ENCODE data around the gene POLD3.

GRCh38 chr11:74615988-74616387 lies 23.6 kb downstream of the POLD3 start:
- TF ChIP-seq, protein P1, sequence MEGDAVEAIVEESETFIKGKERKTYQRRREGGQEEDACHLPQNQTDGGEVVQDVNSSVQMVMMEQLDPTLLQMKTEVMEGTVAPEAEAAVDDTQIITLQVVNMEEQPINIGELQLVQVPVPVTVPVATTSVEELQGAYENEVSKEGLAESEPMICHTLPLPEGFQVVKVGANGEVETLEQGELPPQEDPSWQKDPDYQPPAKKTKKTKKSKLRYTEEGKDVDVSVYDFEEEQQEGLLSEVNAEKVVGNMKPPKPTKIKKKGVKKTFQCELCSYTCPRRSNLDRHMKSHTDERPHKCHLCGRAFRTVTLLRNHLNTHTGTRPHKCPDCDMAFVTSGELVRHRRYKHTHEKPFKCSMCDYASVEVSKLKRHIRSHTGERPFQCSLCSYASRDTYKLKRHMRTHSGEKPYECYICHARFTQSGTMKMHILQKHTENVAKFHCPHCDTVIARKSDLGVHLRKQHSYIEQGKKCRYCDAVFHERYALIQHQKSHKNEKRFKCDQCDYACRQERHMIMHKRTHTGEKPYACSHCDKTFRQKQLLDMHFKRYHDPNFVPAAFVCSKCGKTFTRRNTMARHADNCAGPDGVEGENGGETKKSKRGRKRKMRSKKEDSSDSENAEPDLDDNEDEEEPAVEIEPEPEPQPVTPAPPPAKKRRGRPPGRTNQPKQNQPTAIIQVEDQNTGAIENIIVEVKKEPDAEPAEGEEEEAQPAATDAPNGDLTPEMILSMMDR (IDR thresholded peaks at IDR 0.05), result no peak
- TF ChIP-seq POLR2AphosphoS5 (IDR thresholded peaks at IDR 0.05), result no peak
- no peak for TF ChIP-seq POLR2A (IDR thresholded peaks at IDR 0.05)

All from transverse colon (tissue), 4 donors.